Kidney (tissue), 14 donors: Measurements from ENCODE around the gene CYB5R2. TPM values are rescaled to one million over a fixed set of nuclear protein-coding genes. Genes with fewer than 3 reads are reported as not detected.

Experiments
- DNase-seq, 5 donors: peaks; one replicate each; pipeline ENCODE4 v3.0.0-alpha.2; 2013 to 2020
- FAIRE-seq: peaks from 2 replicates; lab custom pipeline; 2012; peaks lifted over from hg19 to GRCh38; lab: Jason Lieb, UNC
- H3K27ac ChIP-seq, 2 donors: one replicate each; pipeline ENCODE4 v1.7.0; 2013; ENCODE audit warnings: low read depth in 2 of 2, low read length in 2 of 2, inconsistent platforms in 1 of 2
- H3K27me3 ChIP-seq: one replicate; pipeline ENCODE4 v1.7.1; 2013; ENCODE audit warnings: low read length, inconsistent platforms; ENCODE audit not compliant: control insufficient read depth, insufficient read depth
- H3K36me3 ChIP-seq, 3 donors: one replicate each; pipeline versions ENCODE4 v1.7.0 to v1.7.1; 2013; ENCODE audit warnings: low read length in 3 of 3, control low read depth in 1 of 3, inconsistent platforms in 1 of 3; ENCODE audit not compliant: insufficient read depth in 3 of 3, control insufficient read depth in 2 of 3
- H3K4me1 ChIP-seq, 3 donors: one replicate each; pipeline versions ENCODE4 v1.7.0 to v1.7.1; 2013; ENCODE audit warnings: low read length in 3 of 3, inconsistent platforms in 1 of 3, low read depth in 1 of 3; ENCODE audit not compliant: control insufficient read depth in 2 of 3, insufficient read depth in 2 of 3
- H3K4me3 ChIP-seq, 3 donors: one replicate each; pipeline versions ENCODE4 v1.7.0 to v1.8.1; 2013; ENCODE audit warnings: low read length in 3 of 3, control low read depth in 1 of 3, inconsistent platforms in 1 of 3
- H3K9ac ChIP-seq, 3 donors: one replicate each; pipeline versions ENCODE4 v1.7.0 to v1.7.1; 2013; ENCODE audit warnings: low read length in 3 of 3, control low read depth in 1 of 3, inconsistent platforms in 1 of 3
- H3K9me3 ChIP-seq, 3 donors: one replicate each; pipeline versions ENCODE4 v1.7.0 to v1.7.1; 2013; ENCODE audit warnings: low read length in 3 of 3, control low read depth in 1 of 3, inconsistent platforms in 1 of 3; ENCODE audit not compliant: control insufficient read depth in 2 of 3, insufficient read depth in 1 of 3
- intact Hi-C: fragments of 100-400 bp; cut with DNase I; formaldehyde crosslinking; loops from one replicate; pipeline ENCODE4 v1.11.1; 2022
- polyA plus RNA-seq: library from polyadenylated mRNA; stranded (reverse); fragments of 350-450 nt; fragmentation: Illumina TruSeq; extraction: RNeasy Lipid Tissue Mini Kit (QIAGEN cat#74804); gene quantifications from one replicate; pipeline ENCODE4 v1.2.3, GENCODE V29; 2014; ENCODE audit warnings: low read depth, low replicate concordance; ENCODE audit not compliant: insufficient read depth
- total RNA-seq: library from RNA; stranded (reverse); fragmentation: NEBNext Ultra II Directional; extraction: Animal tissue kit (Norgen Biotek cat#: 25700); gene quantifications from one replicate; pipeline ENCODE4 v1.2.1, GENCODE V29; 2021
- TF ChIP-seq, protein P1 (sequence below): IDR thresholded peaks from 3 replicates; pipeline ENCODE4 v1.5.1; 2012; ENCODE audit warnings: mild to moderate bottlenecking, moderate library complexity, borderline replicate concordance; ENCODE audit not compliant: insufficient read depth; ENCODE audit errors: extremely low read depth
- donor health status: control.
- donor health status: control.
- donor health status: control.
- donor health status: control.
- donor health status: control.
- donor health status: DM: yes; HTN: yes; CAD: no.
- donor health status: Normal renal cell carcinoma (clear cell type).

CYB5R2 gene
- total and polyA plus RNA-seq, 2 donors from 2014 or later, result 8.2 to 8.7 TPM

DNA sequence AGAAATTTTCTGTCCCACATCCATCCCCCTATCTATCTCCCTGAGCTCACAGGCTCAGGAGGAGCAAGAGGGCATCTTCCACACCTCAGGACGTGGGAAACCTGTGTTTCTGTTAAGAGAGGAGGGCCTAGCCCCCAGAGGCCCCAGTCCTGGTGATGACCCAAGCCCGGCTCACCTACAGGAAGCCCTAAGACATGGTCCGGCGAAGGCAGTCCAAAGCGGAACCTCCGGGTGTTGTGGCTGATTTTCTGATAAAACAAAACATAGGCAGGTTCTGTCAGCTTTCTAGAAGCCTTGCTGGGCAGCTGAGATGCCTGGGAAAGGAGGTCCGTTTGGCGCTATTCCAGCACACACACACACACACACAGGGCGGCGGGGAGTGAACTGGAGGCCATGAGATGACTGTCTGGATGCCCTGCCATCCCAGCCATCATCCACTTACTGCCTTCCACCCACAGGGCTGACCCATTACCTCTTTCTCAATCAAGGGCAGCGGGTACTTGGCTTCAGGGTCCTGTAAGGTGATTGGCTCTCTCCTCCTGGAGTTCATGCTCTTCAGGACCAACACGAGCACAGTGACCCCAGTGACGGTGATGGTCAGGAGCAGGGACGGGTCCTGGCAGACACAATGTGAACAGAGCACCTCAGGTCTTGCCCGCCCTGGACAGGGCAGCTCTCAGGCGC is 882 bp downstream of the CYB5R2 start:
- H3K36me3 ChIP-seq, result no peaks in the 10 kb centered on the region
- H3K9ac ChIP-seq, result no peak overlapping the region
- peak overlapping the region in 1 of 3 donors; percentile 55 for H3K4me3 ChIP-seq
- no peaks in the 10 kb centered on the region for H3K27me3 ChIP-seq
- no peak overlapping the region for H3K27ac ChIP-seq
- TF ChIP-seq, protein P1, sequence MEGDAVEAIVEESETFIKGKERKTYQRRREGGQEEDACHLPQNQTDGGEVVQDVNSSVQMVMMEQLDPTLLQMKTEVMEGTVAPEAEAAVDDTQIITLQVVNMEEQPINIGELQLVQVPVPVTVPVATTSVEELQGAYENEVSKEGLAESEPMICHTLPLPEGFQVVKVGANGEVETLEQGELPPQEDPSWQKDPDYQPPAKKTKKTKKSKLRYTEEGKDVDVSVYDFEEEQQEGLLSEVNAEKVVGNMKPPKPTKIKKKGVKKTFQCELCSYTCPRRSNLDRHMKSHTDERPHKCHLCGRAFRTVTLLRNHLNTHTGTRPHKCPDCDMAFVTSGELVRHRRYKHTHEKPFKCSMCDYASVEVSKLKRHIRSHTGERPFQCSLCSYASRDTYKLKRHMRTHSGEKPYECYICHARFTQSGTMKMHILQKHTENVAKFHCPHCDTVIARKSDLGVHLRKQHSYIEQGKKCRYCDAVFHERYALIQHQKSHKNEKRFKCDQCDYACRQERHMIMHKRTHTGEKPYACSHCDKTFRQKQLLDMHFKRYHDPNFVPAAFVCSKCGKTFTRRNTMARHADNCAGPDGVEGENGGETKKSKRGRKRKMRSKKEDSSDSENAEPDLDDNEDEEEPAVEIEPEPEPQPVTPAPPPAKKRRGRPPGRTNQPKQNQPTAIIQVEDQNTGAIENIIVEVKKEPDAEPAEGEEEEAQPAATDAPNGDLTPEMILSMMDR, result no peak
- FAIRE-seq (no peak), DNase-seq (peak in 1 of 5 donors; percentile 70)
- no peaks in the 10 kb centered on the region for H3K9me3 ChIP-seq
- peaks cover 0 to 12% (median 4%) of the 10 kb centered on the region in 3 donors for H3K4me1 ChIP-seq
- intact Hi-C loops, result no loop called here

DNA sequence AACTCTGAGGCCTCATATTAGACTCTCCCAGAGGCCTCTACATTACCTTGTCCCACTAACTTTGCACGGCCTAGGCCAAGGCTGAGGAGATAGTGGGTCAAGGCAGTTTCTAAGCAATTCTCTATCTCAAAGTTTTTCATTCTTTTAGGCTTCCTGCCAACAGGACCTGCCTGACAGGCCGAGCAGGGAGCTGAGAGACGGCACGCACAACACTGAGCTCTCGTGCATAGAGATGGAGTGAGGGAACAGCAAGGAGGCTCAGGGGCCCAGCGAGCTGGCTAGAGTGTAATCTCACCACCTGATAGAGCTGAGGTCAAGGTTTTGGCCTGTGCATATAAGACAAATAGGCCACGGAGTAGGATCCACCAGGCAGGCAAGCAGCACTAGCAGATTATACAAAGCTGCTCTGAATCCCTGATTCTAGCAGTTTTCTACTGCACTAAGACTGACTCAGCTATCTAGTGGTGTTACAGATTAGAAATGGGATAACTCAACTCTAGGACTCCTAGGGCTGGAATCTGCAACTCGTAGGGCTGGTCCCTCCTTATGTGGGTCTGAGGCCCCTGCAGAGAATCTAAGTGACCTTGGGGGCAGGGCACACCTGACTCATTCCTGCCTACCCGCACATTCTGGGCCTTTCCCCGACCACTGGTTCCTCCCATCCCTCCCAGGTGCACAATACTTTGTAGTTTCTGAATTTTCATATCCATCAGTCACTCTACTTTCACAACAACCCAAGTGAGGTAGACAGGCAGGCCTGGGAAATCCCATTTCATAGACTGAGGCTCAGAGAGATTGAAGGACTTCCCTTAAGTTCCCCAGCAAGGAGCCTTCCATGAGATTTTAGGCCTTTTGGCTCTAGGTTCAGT is 1.7 kb downstream of the CYB5R2 start:
- intact Hi-C loops, result no loop called here
- no peak for DNase-seq

DNA sequence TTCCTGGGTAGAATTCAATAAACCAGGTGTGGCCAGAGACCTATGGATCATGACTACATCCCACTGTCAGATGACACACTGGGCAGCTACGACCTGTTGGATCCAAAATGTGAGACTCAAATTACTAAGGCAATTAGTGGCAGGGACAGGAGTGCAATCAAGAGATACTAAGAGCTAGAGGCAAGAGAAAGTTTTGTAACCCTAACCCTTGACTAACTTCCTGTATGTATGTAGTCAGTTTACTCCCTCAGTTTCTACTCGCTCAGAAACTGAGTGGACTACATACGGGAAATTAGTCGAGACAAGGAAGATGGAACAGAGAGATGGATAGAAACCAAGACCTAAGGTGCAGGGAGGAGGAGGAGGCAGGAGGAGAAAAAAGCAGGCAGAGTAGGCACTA is 2.7 kb downstream of the CYB5R2 start:
- Histone ChIP-seq H3K4me3 (no peak overlapping the region), H3K36me3 (peaks cover 0 to 7% (median 3%) of the 10 kb centered on the region in 3 donors), H3K9me3 (no peaks in the 10 kb centered on the region), H3K27ac (no peak overlapping the region), H3K9ac (no peak overlapping the region), H3K4me1 (peaks cover 0 to 12% (median 4%) of the 10 kb centered on the region in 3 donors), H3K27me3 (no peaks in the 10 kb centered on the region)
- TF ChIP-seq, protein P1, result no peak
- FAIRE-seq (no peak), DNase-seq (no peak)
- intact Hi-C loops, result no loop called here

More for the DNA sequence above, 1.7 kb downstream of the CYB5R2 start:
- TF ChIP-seq, protein P1, result no peak
- H3K27me3 ChIP-seq, result no peaks in the 10 kb centered on the region
- FAIRE-seq, result no peak
- no peaks in the 10 kb centered on the region for H3K9me3 ChIP-seq
- H3K36me3 ChIP-seq, result peaks cover 0 to 5% (median 2%) of the 10 kb centered on the region in 3 donors
- H3K27ac ChIP-seq, result no peak overlapping the region
- H3K4me3 ChIP-seq, result no peak overlapping the region
- peaks cover 0 to 12% (median 4%) of the 10 kb centered on the region in 3 donors for H3K4me1 ChIP-seq
- H3K9ac ChIP-seq, result no peak overlapping the region
